ENCODE data around the gene ERBB4.

- TF ChIP-seq CTCF (IDR thresholded peaks at IDR 0.05; ENCODE audit: control extremely low read depth in 1 of 3, insufficient read depth in 1 of 3, low read depth in 1 of 3, low read length in 3 of 3) = peak in 2 of 3 experiments; percentile 31 to 38; a peak in 2 of 4 replicates
- TF ChIP-seq TEAD4 (IDR thresholded peaks at IDR 0.05; ENCODE audit: low read depth, low read length) = no peak
- no peak for TF ChIP-seq TAF1 (IDR thresholded peaks at IDR 0.05; ENCODE audit: low read depth, low read length)
- TF ChIP-seq HDAC2 (IDR thresholded peaks at IDR 0.05; ENCODE audit: borderline replicate concordance in 1 of 2, low read depth in 2 of 2, low read length in 2 of 2) = no peak
- TF ChIP-seq MAX (IDR thresholded peaks at IDR 0.05) = no peak
- no peak for TF ChIP-seq POLR2A (IDR thresholded peaks at IDR 0.05; ENCODE audit: control extremely low read depth in 1 of 2, low read depth in 2 of 2, low read length in 2 of 2)
- peak; percentile 52 to 59 for TF ChIP-seq RAD21 (IDR thresholded peaks at IDR 0.05 in 1 of 2, conservative IDR thresholded peaks at IDR 0.05 in 1 of 2; ENCODE audit: low read depth in 2 of 2, low read length in 2 of 2)
- TF ChIP-seq SRF (IDR thresholded peaks at IDR 0.05; ENCODE audit: low read depth, low read length) = no peak
- no peak for TF ChIP-seq CBX8 (IDR thresholded peaks at IDR 0.05; ENCODE audit: borderline replicate concordance, low read depth, low read length)
- TF ChIP-seq JUND (IDR thresholded peaks at IDR 0.05; ENCODE audit: low read length) = no peak
- no peak for TF ChIP-seq EP300 (IDR thresholded peaks at IDR 0.05; ENCODE audit: borderline replicate concordance in 1 of 2, low read depth in 2 of 2, low read length in 2 of 2)
Measured at GRCh38 chr2:212249451-212249850, 289.2 kb downstream of the ERBB4 start.
